ENCODE results near the gene TM4SF5.
"Not testable (repeated sequence)": the region's sequence is repeated elsewhere in the genome, so short reads cannot be mapped to it uniquely, and the experiment has no call there.

Gene TM4SF5

DNA sequence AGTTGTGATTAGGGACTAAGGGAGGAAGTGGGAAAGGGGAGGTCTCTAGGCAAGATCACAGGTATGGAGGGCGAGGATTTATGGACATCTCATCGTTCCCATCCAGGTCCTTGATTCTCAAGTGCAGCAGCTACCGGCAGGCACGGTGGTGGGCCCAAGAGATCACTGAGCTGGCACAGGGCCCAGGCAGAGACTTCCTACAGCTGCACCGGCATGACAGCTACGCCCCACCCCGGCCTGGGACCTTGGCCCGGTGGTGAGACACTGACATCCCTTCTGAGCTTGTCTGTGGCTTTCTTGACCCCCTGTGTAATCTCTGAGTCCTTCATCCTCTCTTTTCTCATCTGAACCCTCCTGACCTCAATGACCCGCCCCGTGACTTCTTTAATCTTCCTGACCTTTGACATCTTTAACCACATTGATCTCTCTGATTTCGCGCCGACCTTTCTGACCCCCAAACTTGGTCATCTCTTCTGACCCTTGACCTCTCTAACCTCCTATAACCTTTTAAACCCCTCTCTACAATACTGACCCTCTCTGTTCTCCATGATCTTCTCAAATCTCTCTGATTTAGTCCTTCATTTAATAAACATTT lies 39.1 kb downstream of the TM4SF5 start:
- Histone ChIP-seq H3K9me3 (ENCODE audit: control insufficient read depth in 2 of 2, low read length in 2 of 2) (no peaks in the 10 kb centered on the region), H3K36me3 (ENCODE audit: control insufficient read depth in 2 of 2, insufficient read depth in 2 of 2, low read length in 2 of 2) (peaks cover 6 to 18% of the 10 kb centered on the region in 2 donors)

DNA sequence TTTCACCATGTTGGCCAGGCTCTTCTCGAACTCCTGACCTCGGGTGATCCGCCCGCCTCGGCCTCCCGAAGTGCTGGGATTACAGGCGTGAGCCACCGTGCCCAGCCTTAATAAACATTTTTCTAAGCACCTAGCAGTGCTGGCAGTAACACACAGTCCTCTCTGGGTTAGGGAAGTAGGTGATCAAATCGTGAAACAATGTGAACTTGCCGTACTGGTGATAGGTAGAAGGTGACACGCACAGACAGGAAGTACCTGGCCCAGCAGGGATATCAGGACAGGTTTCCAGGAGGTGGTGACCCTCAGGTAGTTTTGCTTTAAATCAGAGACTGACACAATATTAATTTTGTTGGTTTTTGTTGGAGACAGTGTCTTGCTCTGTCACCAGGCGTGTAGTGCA lies 39.8 kb downstream of the TM4SF5 start:
- Histone ChIP-seq H3K27me3 (ENCODE audit: control insufficient read depth in 1 of 2, insufficient read depth in 2 of 2, low read length in 2 of 2) (no peaks in the 10 kb centered on the region), H3K27ac (ENCODE audit: low read length) (no peak overlapping the region), H3K9ac (ENCODE audit: low read length in 2 of 2) (no peak overlapping the region), H3K4me3 (ENCODE audit: low read length in 2 of 2) (no peak overlapping the region), H3K9me3 (ENCODE audit: control insufficient read depth in 2 of 2, low read length in 2 of 2) (no peaks in the 10 kb centered on the region), H3K4me1 (ENCODE audit: control insufficient read depth, insufficient read depth, low read length) (peaks cover 13% of the 10 kb centered on the region), H3K36me3 (ENCODE audit: control insufficient read depth in 2 of 2, insufficient read depth in 2 of 2, low read length in 2 of 2) (peaks cover 7 to 19% of the 10 kb centered on the region in 2 donors)

More for the DNA sequence above, 39.1 kb downstream of the TM4SF5 start:
- H3K4me1 ChIP-seq (ENCODE audit: control insufficient read depth, insufficient read depth, low read length), result peaks cover 13% of the 10 kb centered on the region
- no peaks in the 10 kb centered on the region for H3K27me3 ChIP-seq (ENCODE audit: control insufficient read depth in 1 of 2, insufficient read depth in 2 of 2, low read length in 2 of 2)
- H3K27ac ChIP-seq (ENCODE audit: low read length), result no peak overlapping the region
- no peak overlapping the region for H3K9ac ChIP-seq (ENCODE audit: low read length in 2 of 2)
- H3K4me3 ChIP-seq (ENCODE audit: low read length in 2 of 2), result no peak overlapping the region

DNA sequence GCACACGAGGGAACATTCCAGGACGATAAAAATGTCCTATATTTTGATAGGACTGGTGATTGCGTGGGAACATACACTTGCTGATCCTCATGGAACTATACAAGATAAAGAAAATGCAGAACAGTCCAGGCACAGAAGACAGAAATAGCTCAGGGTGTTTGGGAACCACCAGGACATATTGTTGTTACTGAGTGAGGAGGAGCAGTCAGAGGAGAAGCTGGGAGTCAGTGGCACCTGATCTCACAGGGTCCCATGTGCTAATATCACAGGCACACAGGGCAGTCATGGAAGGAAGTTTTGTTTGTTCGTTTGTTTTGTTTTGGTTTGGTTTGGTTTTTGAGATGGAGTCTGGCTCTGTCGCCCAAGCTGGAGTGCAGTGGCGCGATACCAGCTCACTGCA lies 41.0 kb downstream of the TM4SF5 start:
- H3K9ac ChIP-seq (ENCODE audit: low read length in 2 of 2), result no peak overlapping the region
- H3K36me3 ChIP-seq (ENCODE audit: control insufficient read depth in 2 of 2, insufficient read depth in 2 of 2, low read length in 2 of 2), result peaks cover 14 to 21% of the 10 kb centered on the region in 2 donors
- no peaks in the 10 kb centered on the region for H3K27me3 ChIP-seq (ENCODE audit: control insufficient read depth in 1 of 2, insufficient read depth in 2 of 2, low read length in 2 of 2)
- H3K9me3 ChIP-seq (ENCODE audit: control insufficient read depth in 2 of 2, low read length in 2 of 2), result no peaks in the 10 kb centered on the region
- H3K4me1 ChIP-seq (ENCODE audit: control insufficient read depth, insufficient read depth, low read length), result peaks cover 10% of the 10 kb centered on the region
- H3K27ac ChIP-seq (ENCODE audit: low read length), result no peak overlapping the region
- H3K4me3 ChIP-seq (ENCODE audit: low read length in 2 of 2), result no peak overlapping the region

DNA sequence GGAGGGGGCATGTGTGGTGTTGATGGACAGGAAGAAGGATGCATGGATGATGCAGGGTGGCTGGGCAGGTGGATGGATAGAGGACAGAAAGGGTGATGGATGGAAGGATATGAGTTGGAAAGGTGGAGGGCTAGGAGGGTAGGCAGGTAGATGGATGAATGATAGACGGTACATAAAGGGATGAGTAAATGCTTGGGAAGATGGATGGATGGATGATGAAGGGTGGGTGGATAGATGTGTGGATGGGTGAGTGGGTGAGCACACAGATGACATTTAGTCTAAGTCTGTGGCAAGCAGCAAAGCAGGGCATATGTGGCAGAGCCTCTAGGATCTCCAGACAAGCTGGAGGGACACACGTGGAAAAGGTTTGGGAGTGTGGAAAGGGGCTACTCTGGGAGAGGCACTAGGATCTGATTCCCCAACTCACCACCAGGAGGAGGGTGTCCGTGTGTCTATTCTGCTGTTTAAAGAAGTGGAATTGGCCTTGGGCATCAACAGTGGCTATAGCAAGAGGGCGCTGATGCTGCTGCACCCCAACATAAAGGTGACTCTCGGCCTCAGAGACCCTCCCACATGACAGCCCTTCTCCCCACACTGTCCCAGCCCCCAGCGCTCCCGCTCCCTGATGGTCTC lies 43.5 kb downstream of the TM4SF5 start:
- Histone ChIP-seq H3K27me3 (ENCODE audit: control insufficient read depth in 1 of 2, insufficient read depth in 2 of 2, low read length in 2 of 2) (no peaks in the 10 kb centered on the region), H3K27ac (ENCODE audit: low read length) (no peak overlapping the region), H3K4me1 (ENCODE audit: control insufficient read depth, insufficient read depth, low read length) (no peaks in the 10 kb centered on the region), H3K4me3 (ENCODE audit: low read length in 2 of 2) (no peak overlapping the region), H3K9me3 (ENCODE audit: control insufficient read depth in 2 of 2, low read length in 2 of 2) (no peaks in the 10 kb centered on the region), H3K9ac (ENCODE audit: low read length in 2 of 2) (no peak overlapping the region), H3K36me3 (ENCODE audit: control insufficient read depth in 2 of 2, insufficient read depth in 2 of 2, low read length in 2 of 2) (peaks cover 17 to 28% of the 10 kb centered on the region in 2 donors)

DNA sequence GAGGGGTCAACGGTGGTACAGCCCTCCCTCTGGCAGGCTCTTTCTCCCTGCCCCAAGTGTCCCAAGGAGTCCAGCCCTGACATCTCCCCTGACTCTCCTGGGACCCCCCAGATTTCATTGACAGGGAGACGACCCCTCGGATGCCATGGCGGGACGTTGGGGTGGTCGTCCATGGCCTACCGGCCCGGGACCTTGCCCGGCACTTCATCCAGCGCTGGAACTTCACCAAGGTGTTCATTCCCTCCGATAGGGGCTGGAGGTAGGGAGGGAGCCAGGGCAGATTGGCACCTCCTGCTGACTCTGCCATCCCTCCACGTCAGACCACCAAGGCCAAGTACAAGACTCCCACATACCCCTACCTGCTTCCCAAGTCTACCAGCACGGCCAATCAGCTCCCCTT lies 45.1 kb downstream of the TM4SF5 start:
- H3K9ac ChIP-seq (ENCODE audit: low read length in 2 of 2), result no peak overlapping the region
- H3K4me1 ChIP-seq (ENCODE audit: control insufficient read depth, insufficient read depth, low read length), result no peaks in the 10 kb centered on the region
- no peak overlapping the region for H3K27ac ChIP-seq (ENCODE audit: low read length)
- peaks cover 17 to 24% of the 10 kb centered on the region in 2 donors for H3K36me3 ChIP-seq (ENCODE audit: control insufficient read depth in 2 of 2, insufficient read depth in 2 of 2, low read length in 2 of 2)
- H3K4me3 ChIP-seq (ENCODE audit: low read length in 2 of 2), result no peak overlapping the region
- no peaks in the 10 kb centered on the region for H3K27me3 ChIP-seq (ENCODE audit: control insufficient read depth in 1 of 2, insufficient read depth in 2 of 2, low read length in 2 of 2)
- H3K9me3 ChIP-seq (ENCODE audit: control insufficient read depth in 2 of 2, low read length in 2 of 2), result no peaks in the 10 kb centered on the region

DNA sequence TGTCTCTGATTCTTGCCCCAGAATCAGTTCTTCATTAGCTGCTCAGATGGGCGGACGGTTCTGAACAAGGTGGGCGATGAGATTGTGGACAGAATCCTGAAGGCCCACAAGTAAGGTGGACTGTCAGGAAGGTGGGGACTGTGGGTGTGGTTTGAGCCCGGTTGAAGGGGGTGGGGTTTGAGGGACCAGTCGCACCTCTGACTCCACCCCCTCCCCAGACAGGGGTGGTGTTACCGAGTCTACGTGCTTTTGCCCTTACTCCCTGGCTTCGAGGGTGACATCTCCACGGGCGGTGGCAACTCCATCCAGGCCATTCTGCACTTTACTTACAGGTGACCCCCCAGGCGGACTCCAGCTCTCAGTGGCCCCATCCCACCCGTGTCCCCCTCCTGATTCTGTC lies 46.6 kb downstream of the TM4SF5 start:
- Histone ChIP-seq H3K4me3 (ENCODE audit: low read length in 2 of 2) (no peak overlapping the region), H3K36me3 (ENCODE audit: control insufficient read depth in 2 of 2, insufficient read depth in 2 of 2, low read length in 2 of 2) (peaks cover 20 to 29% of the 10 kb centered on the region in 2 donors), H3K9me3 (ENCODE audit: control insufficient read depth in 2 of 2, low read length in 2 of 2) (no peaks in the 10 kb centered on the region)

DNA sequence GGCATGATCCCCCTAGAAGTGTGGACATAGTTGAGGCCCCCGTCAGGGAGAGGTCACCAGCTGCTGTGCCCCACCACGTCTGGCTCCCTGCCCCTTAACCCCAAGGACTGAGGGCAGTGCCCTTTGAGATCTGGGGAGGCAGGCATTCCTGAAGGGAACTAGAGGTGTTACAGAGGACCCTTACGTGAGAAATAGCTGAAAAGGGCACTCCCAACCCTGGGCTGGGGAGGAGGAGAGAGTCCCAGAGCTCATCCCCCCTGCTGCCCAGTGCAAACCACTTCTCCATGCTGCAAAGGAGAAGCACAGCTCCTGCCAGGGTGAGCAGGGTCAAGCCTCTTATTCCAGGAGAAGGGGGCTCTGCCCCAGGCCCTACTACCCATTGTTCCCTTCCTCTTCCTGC lies 51.1 kb downstream of the TM4SF5 start:
- Histone ChIP-seq H3K27ac (ENCODE audit: low read length) (no peak overlapping the region), H3K4me3 (ENCODE audit: low read length in 2 of 2) (no peak overlapping the region), H3K9ac (ENCODE audit: low read length in 2 of 2) (no peak overlapping the region), H3K27me3 (ENCODE audit: control insufficient read depth in 1 of 2, insufficient read depth in 2 of 2, low read length in 2 of 2) (no peaks in the 10 kb centered on the region), H3K36me3 (ENCODE audit: control insufficient read depth in 2 of 2, insufficient read depth in 2 of 2, low read length in 2 of 2) (peaks cover 6 to 17% of the 10 kb centered on the region in 2 donors), H3K4me1 (ENCODE audit: control insufficient read depth, insufficient read depth, low read length) (no peaks in the 10 kb centered on the region), H3K9me3 (ENCODE audit: control insufficient read depth in 2 of 2, low read length in 2 of 2) (no peaks in the 10 kb centered on the region)

More for the DNA sequence above, 46.6 kb downstream of the TM4SF5 start:
- Histone ChIP-seq H3K4me1 (ENCODE audit: control insufficient read depth, insufficient read depth, low read length) (no peaks in the 10 kb centered on the region), H3K27ac (ENCODE audit: low read length) (no peak overlapping the region), H3K9ac (ENCODE audit: low read length in 2 of 2) (no peak overlapping the region), H3K27me3 (ENCODE audit: control insufficient read depth in 1 of 2, insufficient read depth in 2 of 2, low read length in 2 of 2) (no peaks in the 10 kb centered on the region)

DNA sequence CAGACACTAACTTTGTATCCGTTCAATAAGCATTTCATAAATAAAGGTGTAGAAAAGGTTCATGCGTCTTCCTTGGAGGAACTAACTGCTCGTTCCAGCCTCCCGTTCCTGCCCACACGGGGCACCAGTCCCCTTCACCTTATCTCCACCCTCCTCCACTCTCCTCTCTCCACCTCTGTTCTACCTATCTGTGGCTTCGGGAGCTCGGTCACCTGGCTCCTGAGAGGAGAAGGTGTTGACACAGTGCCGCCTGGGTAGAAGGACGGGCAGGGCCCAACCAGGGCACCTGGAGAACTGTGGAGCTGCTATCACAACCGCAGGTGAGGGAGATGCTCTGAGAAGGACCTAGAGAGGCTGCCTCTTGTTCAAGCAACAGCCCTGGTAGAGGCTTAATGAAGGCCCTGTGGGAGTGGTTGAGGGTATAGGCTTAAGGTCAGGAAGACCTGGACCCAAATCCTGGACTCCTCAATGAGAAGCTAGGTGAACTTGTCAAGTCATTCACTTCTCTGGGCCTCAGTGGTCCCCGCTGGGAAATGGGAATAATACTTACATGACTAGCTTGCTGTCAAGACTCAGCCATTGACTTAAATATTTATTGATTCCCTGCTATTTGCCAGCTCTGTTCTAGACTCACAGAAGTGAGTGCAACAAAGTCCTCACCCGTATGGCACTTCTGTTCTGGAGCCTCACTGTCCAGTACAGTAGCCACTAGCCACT lies 51.8 kb downstream of the TM4SF5 start:
- Histone ChIP-seq H3K27ac (ENCODE audit: low read length) (no peak overlapping the region), H3K9ac (ENCODE audit: low read length in 2 of 2) (no peak overlapping the region), H3K4me1 (ENCODE audit: control insufficient read depth, insufficient read depth, low read length) (no peaks in the 10 kb centered on the region), H3K9me3 (ENCODE audit: control insufficient read depth in 2 of 2, low read length in 2 of 2) (no peaks in the 10 kb centered on the region), H3K4me3 (ENCODE audit: low read length in 2 of 2) (no peak overlapping the region), H3K27me3 (ENCODE audit: control insufficient read depth in 1 of 2, insufficient read depth in 2 of 2, low read length in 2 of 2) (no peaks in the 10 kb centered on the region), H3K36me3 (ENCODE audit: control insufficient read depth in 2 of 2, insufficient read depth in 2 of 2, low read length in 2 of 2) (peaks cover 6 to 14% of the 10 kb centered on the region in 2 donors)

DNA sequence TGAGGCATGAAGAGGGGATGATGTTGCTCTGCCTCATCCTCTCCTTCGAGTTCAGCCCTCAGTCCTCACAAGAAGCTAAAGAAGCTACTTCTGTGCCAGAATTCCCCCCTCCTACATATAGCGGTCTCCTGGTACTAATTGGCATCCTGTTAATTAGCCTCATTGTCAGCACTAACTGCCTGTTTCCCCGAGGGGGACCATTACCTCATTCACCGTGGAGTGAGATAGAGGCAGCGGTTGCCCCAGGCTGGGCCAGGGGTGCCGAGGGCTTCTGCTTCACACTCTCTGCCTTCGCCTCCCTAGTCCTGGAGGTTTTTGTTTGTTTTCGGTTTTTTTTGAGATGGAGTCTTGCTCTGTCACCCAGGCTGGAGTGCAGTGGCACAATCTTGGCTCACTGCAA lies 55.7 kb downstream of the TM4SF5 start:
- Histone ChIP-seq H3K9ac (ENCODE audit: low read length in 2 of 2) (no peak overlapping the region), H3K4me1 (ENCODE audit: control insufficient read depth, insufficient read depth, low read length) (no peaks in the 10 kb centered on the region), H3K27me3 (ENCODE audit: control insufficient read depth in 1 of 2, insufficient read depth in 2 of 2, low read length in 2 of 2) (no peaks in the 10 kb centered on the region), H3K9me3 (ENCODE audit: control insufficient read depth in 2 of 2, low read length in 2 of 2) (no peaks in the 10 kb centered on the region), H3K36me3 (ENCODE audit: control insufficient read depth in 2 of 2, insufficient read depth in 2 of 2, low read length in 2 of 2) (peaks cover 3 to 8% of the 10 kb centered on the region in 2 donors), H3K27ac (ENCODE audit: low read length) (no peak overlapping the region), H3K4me3 (ENCODE audit: low read length in 2 of 2) (no peak overlapping the region)

DNA sequence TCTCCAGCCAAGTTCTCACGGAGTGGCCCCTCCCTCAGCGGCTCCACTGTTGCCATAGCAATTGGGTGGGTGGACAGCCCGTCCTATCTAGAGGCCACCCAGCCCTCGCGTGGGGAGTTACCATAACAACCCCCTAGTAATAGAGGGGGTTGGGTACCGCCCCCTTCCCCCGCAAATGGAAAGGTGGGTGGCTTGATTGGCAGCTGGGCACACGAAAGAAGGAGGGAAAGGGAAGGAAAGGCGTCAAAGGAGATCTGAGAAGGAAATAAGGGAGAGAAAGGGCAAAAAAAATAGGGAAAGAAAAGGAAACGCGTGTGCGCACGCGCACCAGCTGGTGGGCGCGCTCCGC lies 61.1 kb downstream of the TM4SF5 start:
- Histone ChIP-seq H3K9ac (ENCODE audit: low read length in 2 of 2) (peak overlapping the region; percentile 58 to 80), H3K27ac (ENCODE audit: low read length) (peak overlapping the region; percentile 62), H3K4me3 (ENCODE audit: low read length in 2 of 2) (peak overlapping the region; percentile 81 to 82), H3K4me1 (ENCODE audit: control insufficient read depth, insufficient read depth, low read length) (peaks cover 18% of the 10 kb centered on the region)
- H3K36me3 ChIP-seq (ENCODE audit: control insufficient read depth in 2 of 2, insufficient read depth in 2 of 2, low read length in 2 of 2); H3K27me3 ChIP-seq (ENCODE audit: control insufficient read depth in 1 of 2, insufficient read depth in 2 of 2, low read length in 2 of 2); H3K9me3 ChIP-seq (ENCODE audit: control insufficient read depth in 2 of 2, low read length in 2 of 2): not testable (repeated sequence)
